ENCODE results near the gene SPAG17. TPM values are rescaled to one million over a fixed set of nuclear protein-coding genes. Genes with fewer than 3 reads are reported as not detected.

Gene SPAG17
- total RNA-seq, 1 experiment from 2014 or later: not detected

DNA sequence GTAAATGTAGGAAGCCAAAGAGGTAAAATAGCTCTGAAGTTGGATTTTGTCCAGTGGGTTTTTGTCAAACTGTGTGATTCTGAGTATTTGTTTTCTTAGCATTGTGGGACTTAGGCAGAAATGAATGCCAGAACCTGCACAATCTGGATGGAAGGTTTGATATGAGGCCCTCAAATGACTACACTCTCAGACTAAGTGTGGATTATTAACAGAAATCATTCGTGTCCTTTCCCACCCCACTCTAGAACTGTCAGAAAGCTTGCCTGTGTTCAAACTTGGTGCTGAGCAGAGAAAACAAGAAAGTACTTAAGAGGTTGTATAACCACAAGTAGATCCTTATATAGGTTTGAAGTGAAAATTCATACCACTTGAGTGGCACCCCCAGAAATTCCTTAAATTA lies 167.0 kb downstream of the SPAG17 start:
- Histone ChIP-seq H3K9me3 (ENCODE audit: control insufficient read depth in 1 of 2, insufficient read depth in 1 of 2, low read depth in 1 of 2, low read length in 2 of 2) (no peaks in the 10 kb centered on the region), H4K20me1 (ENCODE audit: insufficient read depth) (no peaks in the 10 kb centered on the region), H3K9me2 (ENCODE audit: insufficient read depth) (no peaks in the 10 kb centered on the region), H3K4me1 (ENCODE audit: control insufficient read depth in 1 of 2, insufficient read depth in 2 of 2, low read length in 2 of 2) (no peaks in the 10 kb centered on the region), H3K9ac (ENCODE audit: low read length) (no peak overlapping the region), H3K36me3 (ENCODE audit: control insufficient read depth in 1 of 2, insufficient read depth in 2 of 2, low read length in 2 of 2) (no peaks in the 10 kb centered on the region), H3K27ac (ENCODE audit: low read depth, low read length) (no peak overlapping the region), H3K4me2 (ENCODE audit: low read length) (no peak overlapping the region), H3K79me2 (ENCODE audit: insufficient read depth, low read length) (no peaks in the 10 kb centered on the region), H2AFZ (ENCODE audit: low read depth, low read length, poor library complexity, severe bottlenecking) (no peak overlapping the region), H3K27me3 (ENCODE audit: insufficient read depth, low read length) (peaks cover 31% of the 10 kb centered on the region), H3K4me3 (replicated peaks in 1 of 2; ENCODE audit: low read depth in 1 of 2, low read length in 2 of 2) (no peak overlapping the region)
- ChIA-PET RAD21 (ENCODE audit: low non-redundant PET in 1 of 2, low total read pairs in 2 of 2, uncharacterized antibody in 2 of 2, unreplicated experiment in 2 of 2) (no interaction called here), POLR2A (no interaction called here), CTCF (no interaction called here)
- TF ChIP-seq, protein P1, sequence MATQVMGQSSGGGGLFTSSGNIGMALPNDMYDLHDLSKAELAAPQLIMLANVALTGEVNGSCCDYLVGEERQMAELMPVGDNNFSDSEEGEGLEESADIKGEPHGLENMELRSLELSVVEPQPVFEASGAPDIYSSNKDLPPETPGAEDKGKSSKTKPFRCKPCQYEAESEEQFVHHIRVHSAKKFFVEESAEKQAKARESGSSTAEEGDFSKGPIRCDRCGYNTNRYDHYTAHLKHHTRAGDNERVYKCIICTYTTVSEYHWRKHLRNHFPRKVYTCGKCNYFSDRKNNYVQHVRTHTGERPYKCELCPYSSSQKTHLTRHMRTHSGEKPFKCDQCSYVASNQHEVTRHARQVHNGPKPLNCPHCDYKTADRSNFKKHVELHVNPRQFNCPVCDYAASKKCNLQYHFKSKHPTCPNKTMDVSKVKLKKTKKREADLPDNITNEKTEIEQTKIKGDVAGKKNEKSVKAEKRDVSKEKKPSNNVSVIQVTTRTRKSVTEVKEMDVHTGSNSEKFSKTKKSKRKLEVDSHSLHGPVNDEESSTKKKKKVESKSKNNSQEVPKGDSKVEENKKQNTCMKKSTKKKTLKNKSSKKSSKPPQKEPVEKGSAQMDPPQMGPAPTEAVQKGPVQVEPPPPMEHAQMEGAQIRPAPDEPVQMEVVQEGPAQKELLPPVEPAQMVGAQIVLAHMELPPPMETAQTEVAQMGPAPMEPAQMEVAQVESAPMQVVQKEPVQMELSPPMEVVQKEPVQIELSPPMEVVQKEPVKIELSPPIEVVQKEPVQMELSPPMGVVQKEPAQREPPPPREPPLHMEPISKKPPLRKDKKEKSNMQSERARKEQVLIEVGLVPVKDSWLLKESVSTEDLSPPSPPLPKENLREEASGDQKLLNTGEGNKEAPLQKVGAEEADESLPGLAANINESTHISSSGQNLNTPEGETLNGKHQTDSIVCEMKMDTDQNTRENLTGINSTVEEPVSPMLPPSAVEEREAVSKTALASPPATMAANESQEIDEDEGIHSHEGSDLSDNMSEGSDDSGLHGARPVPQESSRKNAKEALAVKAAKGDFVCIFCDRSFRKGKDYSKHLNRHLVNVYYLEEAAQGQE (IDR thresholded peaks at IDR 0.05; ENCODE audit: low read depth): no peak
- TF ChIP-seq ELF1 (IDR thresholded peaks at IDR 0.05; ENCODE audit: borderline replicate concordance, low read depth) (no peak), SRF (IDR thresholded peaks at IDR 0.05; ENCODE audit: low read depth) (no peak), EZH2phosphoT487 (IDR thresholded peaks at IDR 0.05; ENCODE audit: borderline replicate concordance) (no peak), FOSL1 (IDR thresholded peaks at IDR 0.05; ENCODE audit: low read depth) (no peak), ZNF274 (IDR thresholded peaks at IDR 0.05; ENCODE audit: low read depth, low read length) (no peak), POLR2A (IDR thresholded peaks at IDR 0.05; ENCODE audit: borderline replicate concordance, extremely low read depth, insufficient read depth, insufficient read length) (no peak), CEBPB (IDR thresholded peaks at IDR 0.05; ENCODE audit: low read depth) (no peak), CBX3 (IDR thresholded peaks at IDR 0.05; ENCODE audit: low read depth) (no peak)
- DNase-seq (ENCODE audit: low read depth, low spot score): no peak
- ATAC-seq: no peak
- intact Hi-C loops (cut with micrococcal nuclease): no loop called here
- BruUV-seq (replicated peaks): no TSS peak

All from HCT116 (cell line).